K562 (cell line): ENCODE measurements around the gene PRRC2A. TPM values are rescaled to one million over a fixed set of nuclear protein-coding genes. Genes with fewer than 3 reads are reported as not detected.

Experiments
- CBFB ChIP-seq: sonication (generic); formaldehyde crosslinking; IDR thresholded peaks from 2 replicates; pipeline ENCODE4 v1.4.0; 2020; ENCODE audit warnings: mild to moderate bottlenecking, missing genetic modification reagents
- L3MBTL2 ChIP-seq: fragments of 450-650 bp; IDR thresholded peaks from 2 replicates; pipeline ENCODE4 v1.6.1; 2016; ENCODE audit warnings: mild to moderate bottlenecking, moderate library complexity
- MYNN ChIP-seq, 2 experiments: sonication (generic); formaldehyde crosslinking in 1 of 2; IDR thresholded peaks; 2 replicates each; pipeline versions ENCODE4 v1.5.0 to v1.6.1; 2016 to 2020; ENCODE audit warnings: antibody characterized with exemption in 1 of 2, missing genetic modification reagents in 1 of 2
- SIX5 ChIP-seq, 2 experiments: IDR thresholded peaks; 2 replicates each; pipeline ENCODE4 v1.6.1; 2011; ENCODE audit warnings: low read length in 2 of 2, borderline replicate concordance in 1 of 2, low read depth in 1 of 2, mild to moderate bottlenecking in 1 of 2, moderate library complexity in 1 of 2; ENCODE audit not compliant: insufficient read depth in 1 of 2
- SMC3 ChIP-seq: conservative IDR thresholded peaks from 2 replicates; pipeline ENCODE4 v1.6.1; 2011; ENCODE audit warnings: low read depth, low read length, improper control_type of control experiment; ENCODE audit not compliant: insufficient read depth
- ZNF311 ChIP-seq: fragments of 250-450 bp; sonication (Bioruptor Pico); IDR thresholded peaks from 2 replicates; pipeline ENCODE4 v1.4.0; 2020; ENCODE audit warnings: mild to moderate bottlenecking, moderate library complexity
- ZNF324 ChIP-seq: fragments of 250-450 bp; sonication (Bioruptor Pico); IDR thresholded peaks from 2 replicates; pipeline ENCODE4 v1.4.0; 2020; ENCODE audit warnings: mild to moderate bottlenecking
- ZNF57 ChIP-seq: fragments of 450-650 bp; formaldehyde crosslinking; IDR thresholded peaks from 2 replicates; pipeline ENCODE4 v1.4.0; 2020; ENCODE audit warnings: mild to moderate bottlenecking, moderate library complexity
- polyA plus RNA-seq, 8 experiments: library from polyadenylated mRNA; depleted of rRNA in 4 of 8; stranded (reverse) in 5 of 8; unstranded in 3 of 8; fragments of >200 nt; fragmentation: Nextera tagmentation in 2 of 8; fragmentation: Illumina TruSeq in 1 of 8; extraction: Ambion mirVana in 2 of 8; extraction: Trizol in 1 of 8; gene quantifications; 2 replicates each; pipeline versions ENCODE4 v1.2.1 to v1.2.3, GENCODE V29; 2011 to 2014; ENCODE audit warnings: inconsistent platforms in 1 of 8, missing spikeins in 1 of 8
- total RNA-seq, 7 experiments: library from RNA; depleted of rRNA in 6 of 7; stranded (reverse); fragments of >200 nt in 6 of 7; fragmentation: Illumina TruSeq in 2 of 7; extraction: Trizol in 2 of 7; gene quantifications; 2 replicates each; pipeline versions ENCODE4 v1.2.1 to v1.2.3, GENCODE V29; 2011 to 2021; ENCODE audit warnings: low replicate concordance in 1 of 7
- TF ChIP-seq, protein P1 (sequence below): fragments of 450-650 bp; IDR thresholded peaks from 2 replicates; pipeline ENCODE4 v1.6.1; 2016; ENCODE audit warnings: mild to moderate bottlenecking, moderate library complexity
- TF ChIP-seq, protein P2 (sequence below): fragments of 450-650 bp; formaldehyde crosslinking; IDR thresholded peaks from 2 replicates; pipeline ENCODE4 v1.4.0; 2020; ENCODE audit warnings: mild to moderate bottlenecking, moderate library complexity
- TF ChIP-seq, protein P3 (sequence below), 2 experiments: fragments of 450-650 bp in 1 of 2; sonication (generic) in 1 of 2; formaldehyde crosslinking; conservative IDR thresholded peaks; 2 replicates each; pipeline versions ENCODE4 v1.4.0 to v1.8.1; 2020 to 2022; ENCODE audit warnings: mild to moderate bottlenecking in 1 of 2, missing genetic modification reagents in 1 of 2

PRRC2A gene
- total and polyA plus RNA-seq, 9 of the 15 experiments (the other 6 are each of a cell fraction or from before 2014, with no cell fraction given), result 1.0 to 332 (median 63.0) TPM

DNA sequence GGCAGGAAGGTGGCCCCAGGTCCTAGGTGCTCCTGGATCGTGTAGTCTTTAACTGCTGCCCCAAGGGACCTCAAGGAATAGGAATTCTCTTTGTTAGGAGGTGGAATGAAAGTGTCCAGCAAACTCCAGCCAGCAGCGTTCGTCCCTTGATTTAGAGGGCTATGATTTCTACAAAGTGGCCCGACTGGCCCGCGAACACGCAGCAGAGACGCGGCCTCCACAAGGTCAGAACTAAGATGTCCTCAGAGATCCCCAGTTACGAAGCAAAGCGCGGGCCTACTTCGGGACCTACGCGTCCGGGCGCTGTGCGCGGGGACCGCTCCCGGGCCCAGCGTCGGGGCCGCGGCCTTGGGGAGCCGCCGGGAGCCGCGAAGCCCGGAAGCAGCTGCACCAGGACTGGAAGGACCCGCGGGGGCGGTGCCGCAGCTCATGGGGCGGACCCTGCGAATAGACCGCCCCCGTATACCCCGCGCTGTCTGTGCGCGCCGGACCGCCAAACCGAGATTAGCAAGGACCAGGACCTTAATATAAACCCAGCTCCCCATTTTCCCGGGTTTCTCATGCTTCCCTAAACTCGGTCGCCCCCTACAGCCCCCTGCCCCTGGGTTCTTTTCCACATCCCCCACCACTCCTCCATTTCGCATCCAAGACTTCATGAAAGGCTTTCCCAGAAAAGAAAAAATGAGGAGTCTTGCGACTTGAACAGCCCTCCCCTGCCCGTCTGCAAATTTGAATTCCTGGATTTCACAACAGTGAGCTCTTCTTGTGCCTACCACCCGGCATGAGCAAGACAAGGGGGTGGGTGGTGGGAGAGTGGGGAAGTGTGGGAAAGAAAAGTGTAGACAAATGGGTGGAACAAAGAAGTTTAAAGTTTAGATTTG, 40.1 kb downstream of the PRRC2A start, which contains the start of gene C6orf47 (continued):
- TF ChIP-seq, protein P1, sequence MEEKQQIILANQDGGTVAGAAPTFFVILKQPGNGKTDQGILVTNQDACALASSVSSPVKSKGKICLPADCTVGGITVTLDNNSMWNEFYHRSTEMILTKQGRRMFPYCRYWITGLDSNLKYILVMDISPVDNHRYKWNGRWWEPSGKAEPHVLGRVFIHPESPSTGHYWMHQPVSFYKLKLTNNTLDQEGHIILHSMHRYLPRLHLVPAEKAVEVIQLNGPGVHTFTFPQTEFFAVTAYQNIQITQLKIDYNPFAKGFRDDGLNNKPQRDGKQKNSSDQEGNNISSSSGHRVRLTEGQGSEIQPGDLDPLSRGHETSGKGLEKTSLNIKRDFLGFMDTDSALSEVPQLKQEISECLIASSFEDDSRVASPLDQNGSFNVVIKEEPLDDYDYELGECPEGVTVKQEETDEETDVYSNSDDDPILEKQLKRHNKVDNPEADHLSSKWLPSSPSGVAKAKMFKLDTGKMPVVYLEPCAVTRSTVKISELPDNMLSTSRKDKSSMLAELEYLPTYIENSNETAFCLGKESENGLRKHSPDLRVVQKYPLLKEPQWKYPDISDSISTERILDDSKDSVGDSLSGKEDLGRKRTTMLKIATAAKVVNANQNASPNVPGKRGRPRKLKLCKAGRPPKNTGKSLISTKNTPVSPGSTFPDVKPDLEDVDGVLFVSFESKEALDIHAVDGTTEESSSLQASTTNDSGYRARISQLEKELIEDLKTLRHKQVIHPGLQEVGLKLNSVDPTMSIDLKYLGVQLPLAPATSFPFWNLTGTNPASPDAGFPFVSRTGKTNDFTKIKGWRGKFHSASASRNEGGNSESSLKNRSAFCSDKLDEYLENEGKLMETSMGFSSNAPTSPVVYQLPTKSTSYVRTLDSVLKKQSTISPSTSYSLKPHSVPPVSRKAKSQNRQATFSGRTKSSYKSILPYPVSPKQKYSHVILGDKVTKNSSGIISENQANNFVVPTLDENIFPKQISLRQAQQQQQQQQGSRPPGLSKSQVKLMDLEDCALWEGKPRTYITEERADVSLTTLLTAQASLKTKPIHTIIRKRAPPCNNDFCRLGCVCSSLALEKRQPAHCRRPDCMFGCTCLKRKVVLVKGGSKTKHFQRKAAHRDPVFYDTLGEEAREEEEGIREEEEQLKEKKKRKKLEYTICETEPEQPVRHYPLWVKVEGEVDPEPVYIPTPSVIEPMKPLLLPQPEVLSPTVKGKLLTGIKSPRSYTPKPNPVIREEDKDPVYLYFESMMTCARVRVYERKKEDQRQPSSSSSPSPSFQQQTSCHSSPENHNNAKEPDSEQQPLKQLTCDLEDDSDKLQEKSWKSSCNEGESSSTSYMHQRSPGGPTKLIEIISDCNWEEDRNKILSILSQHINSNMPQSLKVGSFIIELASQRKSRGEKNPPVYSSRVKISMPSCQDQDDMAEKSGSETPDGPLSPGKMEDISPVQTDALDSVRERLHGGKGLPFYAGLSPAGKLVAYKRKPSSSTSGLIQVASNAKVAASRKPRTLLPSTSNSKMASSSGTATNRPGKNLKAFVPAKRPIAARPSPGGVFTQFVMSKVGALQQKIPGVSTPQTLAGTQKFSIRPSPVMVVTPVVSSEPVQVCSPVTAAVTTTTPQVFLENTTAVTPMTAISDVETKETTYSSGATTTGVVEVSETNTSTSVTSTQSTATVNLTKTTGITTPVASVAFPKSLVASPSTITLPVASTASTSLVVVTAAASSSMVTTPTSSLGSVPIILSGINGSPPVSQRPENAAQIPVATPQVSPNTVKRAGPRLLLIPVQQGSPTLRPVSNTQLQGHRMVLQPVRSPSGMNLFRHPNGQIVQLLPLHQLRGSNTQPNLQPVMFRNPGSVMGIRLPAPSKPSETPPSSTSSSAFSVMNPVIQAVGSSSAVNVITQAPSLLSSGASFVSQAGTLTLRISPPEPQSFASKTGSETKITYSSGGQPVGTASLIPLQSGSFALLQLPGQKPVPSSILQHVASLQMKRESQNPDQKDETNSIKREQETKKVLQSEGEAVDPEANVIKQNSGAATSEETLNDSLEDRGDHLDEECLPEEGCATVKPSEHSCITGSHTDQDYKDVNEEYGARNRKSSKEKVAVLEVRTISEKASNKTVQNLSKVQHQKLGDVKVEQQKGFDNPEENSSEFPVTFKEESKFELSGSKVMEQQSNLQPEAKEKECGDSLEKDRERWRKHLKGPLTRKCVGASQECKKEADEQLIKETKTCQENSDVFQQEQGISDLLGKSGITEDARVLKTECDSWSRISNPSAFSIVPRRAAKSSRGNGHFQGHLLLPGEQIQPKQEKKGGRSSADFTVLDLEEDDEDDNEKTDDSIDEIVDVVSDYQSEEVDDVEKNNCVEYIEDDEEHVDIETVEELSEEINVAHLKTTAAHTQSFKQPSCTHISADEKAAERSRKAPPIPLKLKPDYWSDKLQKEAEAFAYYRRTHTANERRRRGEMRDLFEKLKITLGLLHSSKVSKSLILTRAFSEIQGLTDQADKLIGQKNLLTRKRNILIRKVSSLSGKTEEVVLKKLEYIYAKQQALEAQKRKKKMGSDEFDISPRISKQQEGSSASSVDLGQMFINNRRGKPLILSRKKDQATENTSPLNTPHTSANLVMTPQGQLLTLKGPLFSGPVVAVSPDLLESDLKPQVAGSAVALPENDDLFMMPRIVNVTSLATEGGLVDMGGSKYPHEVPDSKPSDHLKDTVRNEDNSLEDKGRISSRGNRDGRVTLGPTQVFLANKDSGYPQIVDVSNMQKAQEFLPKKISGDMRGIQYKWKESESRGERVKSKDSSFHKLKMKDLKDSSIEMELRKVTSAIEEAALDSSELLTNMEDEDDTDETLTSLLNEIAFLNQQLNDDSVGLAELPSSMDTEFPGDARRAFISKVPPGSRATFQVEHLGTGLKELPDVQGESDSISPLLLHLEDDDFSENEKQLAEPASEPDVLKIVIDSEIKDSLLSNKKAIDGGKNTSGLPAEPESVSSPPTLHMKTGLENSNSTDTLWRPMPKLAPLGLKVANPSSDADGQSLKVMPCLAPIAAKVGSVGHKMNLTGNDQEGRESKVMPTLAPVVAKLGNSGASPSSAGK, result no peak
- TF ChIP-seq ZNF311 (CRISPR knock-in tag), result no peak
- peak; percentile 77 for TF ChIP-seq MYNN (IDR thresholded peaks at IDR 0.05)
- no peak for TF ChIP-seq MYNN (CRISPR knock-in tag; IDR thresholded peaks at IDR 0.05)
- peak; percentile 91 for TF ChIP-seq L3MBTL2
- no peak for TF ChIP-seq SMC3
- TF ChIP-seq, protein P2, sequence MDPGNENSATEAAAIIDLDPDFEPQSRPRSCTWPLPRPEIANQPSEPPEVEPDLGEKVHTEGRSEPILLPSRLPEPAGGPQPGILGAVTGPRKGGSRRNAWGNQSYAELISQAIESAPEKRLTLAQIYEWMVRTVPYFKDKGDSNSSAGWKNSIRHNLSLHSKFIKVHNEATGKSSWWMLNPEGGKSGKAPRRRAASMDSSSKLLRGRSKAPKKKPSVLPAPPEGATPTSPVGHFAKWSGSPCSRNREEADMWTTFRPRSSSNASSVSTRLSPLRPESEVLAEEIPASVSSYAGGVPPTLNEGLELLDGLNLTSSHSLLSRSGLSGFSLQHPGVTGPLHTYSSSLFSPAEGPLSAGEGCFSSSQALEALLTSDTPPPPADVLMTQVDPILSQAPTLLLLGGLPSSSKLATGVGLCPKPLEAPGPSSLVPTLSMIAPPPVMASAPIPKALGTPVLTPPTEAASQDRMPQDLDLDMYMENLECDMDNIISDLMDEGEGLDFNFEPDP (CRISPR knock-in tag), result peak; percentile 81; the same call in 1 of the 2 replicates
- no peak for TF ChIP-seq ZNF57 (CRISPR knock-in tag)
- TF ChIP-seq SIX5 (IDR thresholded peaks at IDR 0.05; ENCODE audit: borderline replicate concordance in 1 of 2, insufficient read depth in 1 of 2, low read depth in 1 of 2, low read length in 2 of 2), result 0 out of 4 replicates have a peak, but pooled peaks of 1 of the 2 experiments have one; percentile 2
- TF ChIP-seq ZNF324 (CRISPR knock-in tag), result peak; percentile 4; the same call in 1 of the 2 replicates
- TF ChIP-seq, protein P3, sequence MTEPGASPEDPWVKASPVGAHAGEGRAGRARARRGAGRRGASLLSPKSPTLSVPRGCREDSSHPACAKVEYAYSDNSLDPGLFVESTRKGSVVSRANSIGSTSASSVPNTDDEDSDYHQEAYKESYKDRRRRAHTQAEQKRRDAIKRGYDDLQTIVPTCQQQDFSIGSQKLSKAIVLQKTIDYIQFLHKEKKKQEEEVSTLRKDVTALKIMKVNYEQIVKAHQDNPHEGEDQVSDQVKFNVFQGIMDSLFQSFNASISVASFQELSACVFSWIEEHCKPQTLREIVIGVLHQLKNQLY (CRISPR knock-in tag; conservative IDR thresholded peaks at IDR 0.05), result peak in 1 of 2 experiments; percentile 59; a peak in 2 of 4 replicates
- TF ChIP-seq CBFB, result no peak
